Kidney epithelial cell (primary cell): ENCODE results near the gene ABHD5. TPM values are rescaled to one million over a fixed set of nuclear protein-coding genes. Genes with fewer than 3 reads are reported as not detected.

Experiments used
- DNase-seq: peaks from one replicate; pipeline ENCODE4 v3.0.0-alpha.2; 2010; ENCODE audit warnings: low read depth
- H3K27me3 ChIP-seq: 2 replicates; pipeline ENCODE4 v1.6.0; 2011; ENCODE audit warnings: low read length; ENCODE audit not compliant: control insufficient read depth, insufficient read depth
- H3K36me3 ChIP-seq: 2 replicates; pipeline ENCODE4 v1.5.1; 2011; ENCODE audit warnings: low read length; ENCODE audit not compliant: control insufficient read depth, insufficient read depth
- H3K4me3 ChIP-seq: 2 replicates; pipeline ENCODE4 v1.5.1; 2011; ENCODE audit warnings: low read depth, mild to moderate bottlenecking, control low read depth, low read length
- CTCF ChIP-seq: IDR thresholded peaks from 2 replicates; pipeline ENCODE4 v1.5.1; 2011; ENCODE audit warnings: mild to moderate bottlenecking, moderate library complexity, low read length, control low read depth, inconsistent platforms; ENCODE audit not compliant: insufficient read depth, poor library complexity, severe bottlenecking
- total RNA-seq: library from RNA; depleted of rRNA; stranded (reverse); fragments of >200 nt; gene quantifications from 2 replicates; pipeline ENCODE4 v1.2.3, GENCODE V29; 2015

ABHD5 gene
- total RNA-seq, 1 donor from 2014 or later, result 23.4 TPM

GRCh38 chr3:43759297-43759782, 68.6 kb downstream of the ABHD5 start:
- no peaks in the 10 kb centered on the region for H3K27me3 ChIP-seq
- peak; percentile 42 for TF ChIP-seq CTCF
- no peaks in the 10 kb centered on the region for H3K36me3 ChIP-seq
- DNase-seq, result peak; percentile 94
- no peak overlapping the region for H3K4me3 ChIP-seq

DNA sequence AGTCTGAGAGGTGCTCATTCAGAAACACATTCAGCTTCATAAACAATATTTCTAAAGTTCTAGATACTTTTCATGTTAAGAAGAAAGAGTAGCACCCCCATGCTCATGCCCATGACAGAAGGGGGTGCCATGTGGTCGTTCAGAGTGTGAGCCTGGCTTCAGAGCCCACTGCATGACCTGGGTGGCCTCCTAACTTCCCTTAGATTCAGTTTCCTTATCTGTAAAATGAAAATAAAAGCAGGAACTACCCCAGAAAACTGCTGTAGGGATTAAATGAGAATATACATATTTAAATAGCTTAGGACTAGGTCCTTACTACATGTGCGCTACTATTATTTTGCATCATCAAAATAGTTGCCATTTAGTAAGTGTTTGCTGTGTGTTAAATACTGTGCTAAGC, 69.2 kb downstream of the ABHD5 start:
- DNase-seq, result no peak
- Histone ChIP-seq H3K4me3 (no peak overlapping the region), H3K27me3 (no peaks in the 10 kb centered on the region), H3K36me3 (no peaks in the 10 kb centered on the region)
- TF ChIP-seq CTCF, result no peak

- Histone ChIP-seq H3K4me3 (no peak overlapping the region), H3K27me3 (no peaks in the 10 kb centered on the region)
These were observed 70.2 kb downstream of the ABHD5 start for GRCh38 chr3:43760938-43761337.

GRCh38 chr3:43762451-43762850, 71.7 kb downstream of the ABHD5 start:
- no peak for DNase-seq
- no peak for TF ChIP-seq CTCF
- Histone ChIP-seq H3K36me3 (no peaks in the 10 kb centered on the region), H3K4me3 (no peak overlapping the region), H3K27me3 (no peaks in the 10 kb centered on the region)

More at GRCh38 chr3:43760938-43761337, 70.2 kb downstream of the ABHD5 start:
- TF ChIP-seq CTCF, result no peak
- H3K36me3 ChIP-seq, result no peaks in the 10 kb centered on the region
- no peak for DNase-seq

DNA sequence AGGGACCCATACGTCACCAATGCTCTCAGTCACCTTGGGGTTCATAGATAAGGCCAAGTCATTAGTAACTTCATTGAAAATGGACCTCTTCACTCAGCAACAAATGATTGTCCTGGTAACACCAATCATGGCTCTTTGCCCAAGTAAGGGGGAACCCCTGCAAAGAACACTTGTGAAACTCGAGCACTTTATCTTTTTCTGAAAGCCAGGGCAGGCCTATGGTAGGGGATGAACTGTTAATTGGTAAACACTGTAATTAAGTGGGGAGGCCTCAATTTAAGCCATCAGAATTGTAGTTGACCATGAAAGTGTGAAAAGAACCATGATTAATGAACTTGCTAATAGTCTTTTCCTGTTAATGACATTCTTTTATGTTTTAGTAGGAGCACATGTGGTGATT, 73.3 kb downstream of the ABHD5 start:
- no peak for TF ChIP-seq CTCF
- no peak overlapping the region for H3K4me3 ChIP-seq

DNA sequence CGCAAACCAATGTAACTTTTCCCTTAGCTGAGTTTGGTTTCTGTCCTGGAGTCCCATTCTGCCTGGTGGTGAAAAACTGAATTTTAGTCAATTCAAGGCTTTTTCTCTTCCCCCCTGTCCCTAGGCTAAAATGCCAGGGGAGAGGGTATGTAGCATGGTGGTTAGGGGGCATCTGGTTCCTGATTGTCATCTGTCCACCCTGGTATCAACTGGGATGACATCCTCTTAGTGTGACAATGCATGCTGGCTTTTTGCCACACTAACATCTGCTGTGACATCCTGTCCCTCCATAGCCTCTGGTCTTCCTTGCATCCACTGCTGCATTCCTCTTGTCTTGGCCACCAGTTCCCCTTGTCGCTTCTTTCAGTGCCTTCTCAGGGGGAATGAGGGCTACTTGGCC, 73.7 kb downstream of the ABHD5 start:
- no peak overlapping the region for H3K4me3 ChIP-seq

More for the DNA sequence above, 73.3 kb downstream of the ABHD5 start:
- H3K36me3 ChIP-seq, result no peaks in the 10 kb centered on the region
- H3K27me3 ChIP-seq, result no peaks in the 10 kb centered on the region
- no peak for DNase-seq

More for the DNA sequence above, 73.7 kb downstream of the ABHD5 start:
- DNase-seq, result no peak
- Histone ChIP-seq H3K27me3 (no peaks in the 10 kb centered on the region), H3K36me3 (no peaks in the 10 kb centered on the region)
- TF ChIP-seq CTCF, result no peak
